ENCODE data around the gene ACBD3.
"Not testable (repeated sequence)": the region's sequence is repeated elsewhere in the genome, so short reads cannot be mapped to it uniquely, and the experiment has no call there.

Gene ACBD3

DNA sequence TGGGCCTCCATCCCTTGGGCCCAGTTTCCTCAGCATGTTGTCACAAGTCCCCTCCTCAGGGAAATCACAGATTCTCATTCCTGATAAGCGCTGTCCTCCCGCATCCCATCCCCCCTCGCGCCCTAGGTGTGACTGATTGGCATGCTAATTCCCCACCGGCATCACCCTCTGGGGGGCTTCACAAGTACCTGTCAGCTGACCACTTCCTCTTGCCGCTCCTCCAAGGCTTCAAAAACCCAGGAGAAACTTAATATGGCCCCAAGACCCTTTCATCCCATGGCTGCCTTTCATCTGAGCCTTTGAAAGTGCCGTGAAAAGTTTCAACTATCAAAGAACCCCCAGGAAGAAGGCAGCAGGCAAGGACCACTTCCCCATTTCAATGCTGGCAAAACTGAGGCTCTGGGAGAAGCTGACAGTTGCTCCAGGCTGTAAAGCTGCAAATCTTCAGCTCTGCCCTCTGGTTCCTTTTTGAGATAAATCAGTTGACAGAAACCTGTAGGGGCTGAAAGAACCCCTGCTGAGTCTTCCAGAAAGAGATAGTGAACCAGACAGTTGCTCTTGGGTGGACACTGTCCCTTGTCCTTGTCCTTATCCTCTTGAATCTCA lies 24.1 kb upstream of the ACBD3 start:
- WGBS (ENCODE audit: insufficient coverage) = 91% methylated on average over 7 of the region's 7 CpGs
- Histone ChIP-seq H3K4me3 (ENCODE audit: control insufficient read depth in 1 of 7, extremely low read depth in 1 of 7, insufficient read depth in 4 of 7, low read depth in 2 of 7, low read length in 6 of 7) (no peak overlapping the region), H3K36me3 (ENCODE audit: control insufficient read depth in 4 of 4, insufficient read depth in 4 of 4, low read length in 3 of 4) (no peaks in the 10 kb centered on the region), H3K4me1 (ENCODE audit: control extremely low read depth in 1 of 4, control insufficient read depth in 4 of 4, insufficient read depth in 4 of 4, low read length in 3 of 4) (no peaks in the 10 kb centered on the region), H3K27me3 (replicated peaks in 2 of 5; ENCODE audit: control insufficient read depth in 4 of 5, insufficient read depth in 5 of 5, low read length in 4 of 5) (no peaks in the 10 kb centered on the region), H3K27ac (ENCODE audit: insufficient read depth in 1 of 2, low read depth in 1 of 2, low read length in 2 of 2, poor library complexity in 1 of 2, severe bottlenecking in 2 of 2) (no peak overlapping the region), H3K9me3 (ENCODE audit: control extremely low read depth in 1 of 5, control insufficient read depth in 4 of 5, insufficient read depth in 2 of 5, low read depth in 1 of 5, low read length in 4 of 5) (no peaks in the 10 kb centered on the region)
- CTCF ChIA-PET = interaction anchor here (0.7 to 2.2 kb wide), 2 partner anchors 10 to 85 kb away, joined by 4 to 7 read pairs; no protein-coding TSS in a partner anchor
- POLR2A ChIA-PET = no interaction called here
- no peak for DNase-seq

DNA sequence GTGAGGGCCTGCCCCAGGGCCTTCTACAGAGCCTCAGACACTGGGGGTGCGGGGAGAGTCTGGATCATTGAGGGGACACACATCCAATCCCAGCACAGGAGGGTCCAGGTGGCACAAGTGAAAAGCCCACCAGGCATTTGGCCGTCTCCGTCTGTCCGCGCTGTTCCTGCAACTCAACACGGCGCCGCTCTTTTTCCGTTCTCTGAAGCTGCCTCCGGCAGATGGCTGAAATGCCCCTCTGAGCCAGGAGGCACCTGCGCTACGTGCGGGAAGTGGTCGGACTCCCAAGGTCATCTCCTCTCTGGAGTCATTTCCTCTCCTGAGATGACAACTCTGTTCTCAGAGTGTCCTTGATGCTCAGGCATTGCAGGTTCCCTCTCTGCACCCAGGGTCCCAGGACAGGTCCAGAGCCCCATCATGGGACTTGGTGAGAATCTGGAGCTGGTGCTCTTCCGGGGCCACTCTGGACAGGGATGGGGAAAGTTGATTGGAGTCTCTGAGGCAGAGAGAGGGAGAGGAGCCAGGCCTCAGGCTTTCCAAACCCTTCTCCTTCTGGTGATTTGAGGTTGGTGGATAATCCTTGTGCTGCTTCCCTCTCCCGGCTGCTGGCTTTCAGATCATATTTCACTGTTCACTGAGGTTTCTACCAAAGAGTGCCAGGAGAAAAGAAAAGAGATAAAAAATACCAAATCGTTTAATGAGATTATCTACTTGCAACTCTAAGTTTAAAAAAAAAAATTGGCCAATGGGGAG lies 22.9 kb upstream of the ACBD3 start:
- H3K36me3 ChIP-seq (ENCODE audit: control insufficient read depth in 4 of 4, insufficient read depth in 4 of 4, low read length in 3 of 4) = no peaks in the 10 kb centered on the region
- H3K9me3 ChIP-seq (ENCODE audit: control extremely low read depth in 1 of 5, control insufficient read depth in 4 of 5, insufficient read depth in 2 of 5, low read depth in 1 of 5, low read length in 4 of 5) = no peaks in the 10 kb centered on the region
- H3K27me3 ChIP-seq (replicated peaks in 2 of 5; ENCODE audit: control insufficient read depth in 4 of 5, insufficient read depth in 5 of 5, low read length in 4 of 5) = no peaks in the 10 kb centered on the region
- CTCF ChIA-PET = interaction anchor here (0.7 kb wide), 2 partner anchors 8 to 118 kb away, joined by 3 to 4 read pairs; no protein-coding TSS in a partner anchor
- H3K4me3 ChIP-seq (ENCODE audit: control insufficient read depth in 1 of 7, extremely low read depth in 1 of 7, insufficient read depth in 4 of 7, low read depth in 2 of 7, low read length in 6 of 7) = no peak overlapping the region
- DNase-seq = no peak
- H3K4me1 ChIP-seq (ENCODE audit: control extremely low read depth in 1 of 4, control insufficient read depth in 4 of 4, insufficient read depth in 4 of 4, low read length in 3 of 4) = no peaks in the 10 kb centered on the region
- POLR2A ChIA-PET = interaction anchor here (0.5 kb wide), 1 partner anchor 7 kb away, joined by 3 read pairs; no protein-coding TSS in a partner anchor
- 95% methylated on average over 15 of the region's 17 CpGs for WGBS (ENCODE audit: insufficient coverage)
- H3K27ac ChIP-seq (ENCODE audit: insufficient read depth in 1 of 2, low read depth in 1 of 2, low read length in 2 of 2, poor library complexity in 1 of 2, severe bottlenecking in 2 of 2) = no peak overlapping the region

DNA sequence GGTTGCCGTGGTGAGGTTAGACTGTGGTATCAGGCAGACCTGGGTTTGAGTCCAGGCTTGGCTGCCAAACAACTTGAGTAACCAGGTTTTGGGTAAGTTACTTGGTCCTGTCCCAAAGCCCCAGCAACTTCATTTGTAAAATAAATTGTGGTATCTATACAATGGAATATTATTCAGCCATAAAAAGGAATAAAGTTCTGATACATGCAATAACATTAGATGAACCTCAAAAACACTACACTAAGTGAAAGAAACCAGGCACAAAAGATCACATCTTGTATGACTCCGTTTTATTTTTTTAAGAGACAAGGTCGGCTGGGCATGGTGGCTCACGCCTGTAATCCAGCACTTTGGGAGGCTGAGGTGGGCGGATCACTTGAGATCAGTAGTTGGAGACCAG lies 20.5 kb upstream of the ACBD3 start:
- Histone ChIP-seq H3K27me3 (replicated peaks in 2 of 5; ENCODE audit: control insufficient read depth in 4 of 5, insufficient read depth in 5 of 5, low read length in 4 of 5) (no peaks in the 10 kb centered on the region), H3K4me3 (ENCODE audit: control insufficient read depth in 1 of 7, extremely low read depth in 1 of 7, insufficient read depth in 4 of 7, low read depth in 2 of 7, low read length in 6 of 7) (no peak overlapping the region), H3K27ac (ENCODE audit: insufficient read depth in 1 of 2, low read depth in 1 of 2, low read length in 2 of 2, poor library complexity in 1 of 2, severe bottlenecking in 2 of 2) (no peak overlapping the region), H3K36me3 (ENCODE audit: control insufficient read depth in 4 of 4, insufficient read depth in 4 of 4, low read length in 3 of 4) (no peaks in the 10 kb centered on the region), H3K9me3 (ENCODE audit: control extremely low read depth in 1 of 5, control insufficient read depth in 4 of 5, insufficient read depth in 2 of 5, low read depth in 1 of 5, low read length in 4 of 5) (no peaks in the 10 kb centered on the region), H3K4me1 (ENCODE audit: control extremely low read depth in 1 of 4, control insufficient read depth in 4 of 4, insufficient read depth in 4 of 4, low read length in 3 of 4) (no peaks in the 10 kb centered on the region)
- ChIA-PET CTCF (no interaction called here), POLR2A (no interaction called here)
- 99% methylated on average over 5 of the region's 5 CpGs for WGBS (ENCODE audit: insufficient coverage)
- DNase-seq = no peak

DNA sequence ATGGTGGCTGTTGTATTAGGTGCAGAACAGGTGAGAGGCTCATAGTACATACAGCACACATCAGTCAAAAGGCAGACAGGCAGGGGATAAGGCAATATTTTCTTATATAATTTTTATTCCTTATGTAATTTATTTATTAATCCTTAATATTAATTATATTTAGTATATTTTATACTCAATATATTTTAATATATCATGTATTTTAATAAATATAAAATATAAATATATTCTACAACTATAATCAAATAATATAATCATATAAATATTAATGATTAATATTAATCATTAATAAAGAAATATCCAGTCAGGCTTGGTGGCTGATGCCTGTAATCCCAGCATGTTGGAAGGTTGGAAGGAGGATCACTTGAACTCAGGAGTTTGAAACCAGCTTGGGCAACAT lies 17.7 kb upstream of the ACBD3 start:
- CTCF ChIA-PET = no interaction called here

DNA sequence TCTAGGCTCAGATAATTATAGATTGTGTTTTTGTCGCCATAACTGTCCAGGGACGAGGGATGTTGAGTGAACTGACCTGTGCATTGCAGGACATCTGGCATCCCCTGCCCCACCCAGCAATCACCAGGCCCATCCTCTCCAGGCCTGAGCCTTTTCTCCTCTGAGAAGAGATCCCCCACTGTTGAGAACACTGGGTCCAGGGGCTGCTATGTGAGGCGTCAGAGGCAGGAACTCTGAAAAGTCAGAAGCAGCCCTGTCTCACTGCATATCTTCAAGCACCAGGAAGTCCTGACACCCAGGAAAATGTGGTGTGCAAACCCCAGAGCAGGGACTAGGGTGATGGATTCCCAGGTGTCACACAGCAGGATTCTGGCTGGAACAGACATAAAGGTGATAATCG lies 17.1 kb upstream of the ACBD3 start:
- POLR2A ChIA-PET = no interaction called here
- CTCF ChIA-PET = no interaction called here
- Histone ChIP-seq H3K4me1 (ENCODE audit: control extremely low read depth in 1 of 4, control insufficient read depth in 4 of 4, insufficient read depth in 4 of 4, low read length in 3 of 4) (peaks cover 0 to 3% (median 0%) of the 10 kb centered on the region in 4 experiments), H3K27ac (ENCODE audit: insufficient read depth in 1 of 2, low read depth in 1 of 2, low read length in 2 of 2, poor library complexity in 1 of 2, severe bottlenecking in 2 of 2) (no peak overlapping the region), H3K36me3 (ENCODE audit: control insufficient read depth in 4 of 4, insufficient read depth in 4 of 4, low read length in 3 of 4) (no peaks in the 10 kb centered on the region), H3K27me3 (replicated peaks in 2 of 5; ENCODE audit: control insufficient read depth in 4 of 5, insufficient read depth in 5 of 5, low read length in 4 of 5) (no peaks in the 10 kb centered on the region), H3K4me3 (ENCODE audit: control insufficient read depth in 1 of 7, extremely low read depth in 1 of 7, insufficient read depth in 4 of 7, low read depth in 2 of 7, low read length in 6 of 7) (no peak overlapping the region), H3K9me3 (ENCODE audit: control extremely low read depth in 1 of 5, control insufficient read depth in 4 of 5, insufficient read depth in 2 of 5, low read depth in 1 of 5, low read length in 4 of 5) (no peaks in the 10 kb centered on the region)
- 94% methylated on average over 4 of the region's 4 CpGs for WGBS (ENCODE audit: insufficient coverage)
- no peak for DNase-seq

More for the DNA sequence above, 17.7 kb upstream of the ACBD3 start:
- no peaks in the 10 kb centered on the region for H3K27me3 ChIP-seq (replicated peaks in 2 of 5; ENCODE audit: control insufficient read depth in 4 of 5, insufficient read depth in 5 of 5, low read length in 4 of 5)
- no peak for DNase-seq
- peaks cover 0 to 3% (median 0%) of the 10 kb centered on the region in 4 experiments for H3K4me1 ChIP-seq (ENCODE audit: control extremely low read depth in 1 of 4, control insufficient read depth in 4 of 4, insufficient read depth in 4 of 4, low read length in 3 of 4)
- no peaks in the 10 kb centered on the region for H3K9me3 ChIP-seq (ENCODE audit: control extremely low read depth in 1 of 5, control insufficient read depth in 4 of 5, insufficient read depth in 2 of 5, low read depth in 1 of 5, low read length in 4 of 5)
- no peak overlapping the region for H3K4me3 ChIP-seq (ENCODE audit: control insufficient read depth in 1 of 7, extremely low read depth in 1 of 7, insufficient read depth in 4 of 7, low read depth in 2 of 7, low read length in 6 of 7)
- H3K36me3 ChIP-seq (ENCODE audit: control insufficient read depth in 4 of 4, insufficient read depth in 4 of 4, low read length in 3 of 4) = no peaks in the 10 kb centered on the region
- no peak overlapping the region for H3K27ac ChIP-seq (ENCODE audit: insufficient read depth in 1 of 2, low read depth in 1 of 2, low read length in 2 of 2, poor library complexity in 1 of 2, severe bottlenecking in 2 of 2)
- POLR2A ChIA-PET = no interaction called here

DNA sequence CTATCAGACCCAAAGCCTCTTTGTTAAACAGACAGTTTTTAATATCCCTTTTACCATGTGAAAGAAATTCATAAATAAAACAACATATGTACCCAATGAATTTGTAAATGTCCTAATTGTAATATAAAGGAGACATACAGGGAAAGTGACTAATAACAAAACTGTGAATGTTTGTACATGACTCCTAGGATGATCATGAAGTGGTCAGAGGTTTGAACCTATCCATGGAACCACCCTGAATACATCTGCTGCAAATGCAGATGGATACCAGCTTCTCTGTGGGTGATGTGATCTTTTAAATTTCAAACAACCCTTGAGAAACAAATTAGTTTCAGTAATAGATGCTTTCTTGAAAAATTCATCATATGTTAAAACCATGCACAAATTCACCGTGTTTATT lies 16.7 kb upstream of the ACBD3 start:
- ChIA-PET POLR2A (no interaction called here), CTCF (interaction anchor here (1.1 to 3.8 kb wide), 2 partner anchors 9 to 78 kb away, joined by 4 to 30 read pairs; no protein-coding TSS in a partner anchor)
- no peaks in the 10 kb centered on the region for H3K9me3 ChIP-seq (ENCODE audit: control extremely low read depth in 1 of 5, control insufficient read depth in 4 of 5, insufficient read depth in 2 of 5, low read depth in 1 of 5, low read length in 4 of 5)
- peaks cover 0 to 3% (median 0%) of the 10 kb centered on the region in 4 experiments for H3K4me1 ChIP-seq (ENCODE audit: control extremely low read depth in 1 of 4, control insufficient read depth in 4 of 4, insufficient read depth in 4 of 4, low read length in 3 of 4)
- H3K36me3 ChIP-seq (ENCODE audit: control insufficient read depth in 4 of 4, insufficient read depth in 4 of 4, low read length in 3 of 4) = no peaks in the 10 kb centered on the region
- no peak for DNase-seq
- H3K4me3 ChIP-seq (ENCODE audit: control insufficient read depth in 1 of 7, extremely low read depth in 1 of 7, insufficient read depth in 4 of 7, low read depth in 2 of 7, low read length in 6 of 7) = no peak overlapping the region
- no peak overlapping the region for H3K27ac ChIP-seq (ENCODE audit: insufficient read depth in 1 of 2, low read depth in 1 of 2, low read length in 2 of 2, poor library complexity in 1 of 2, severe bottlenecking in 2 of 2)
- no peaks in the 10 kb centered on the region for H3K27me3 ChIP-seq (replicated peaks in 2 of 5; ENCODE audit: control insufficient read depth in 4 of 5, insufficient read depth in 5 of 5, low read length in 4 of 5)
- no CpG with 5 or more reads among the region's 1 CpG for WGBS (ENCODE audit: insufficient coverage)

DNA sequence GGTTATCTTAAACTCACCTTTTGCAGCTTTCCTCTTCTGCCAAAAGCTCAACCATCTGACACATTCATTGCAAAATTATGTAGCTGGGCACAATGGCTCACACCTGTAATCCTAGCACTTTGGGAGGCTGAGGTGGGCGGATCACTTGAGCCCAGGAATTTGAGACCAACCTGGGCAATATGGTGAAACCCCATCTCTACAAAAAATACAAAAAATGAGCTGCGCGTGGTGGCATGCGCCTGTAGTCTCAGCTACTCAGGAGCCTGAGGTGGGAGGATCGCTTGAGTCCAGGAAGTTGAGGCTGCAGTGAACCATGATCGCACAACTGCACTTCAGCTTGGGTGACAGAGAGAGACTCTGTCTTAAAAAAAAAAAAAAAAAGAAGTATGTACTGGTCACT lies 16.1 kb upstream of the ACBD3 start:
- DNase-seq, POLR2A ChIA-PET: not testable (repeated sequence)

More for the DNA sequence above, 16.1 kb upstream of the ACBD3 start:
- CTCF ChIA-PET = interaction anchor here (1.0 to 3.8 kb wide), 7 partner anchors 9 to 346 kb away, joined by 3 to 30 read pairs (median 4); partner anchors contain the start of gene STUM
- H3K4me3 ChIP-seq (ENCODE audit: control insufficient read depth in 1 of 7, extremely low read depth in 1 of 7, insufficient read depth in 4 of 7, low read depth in 2 of 7, low read length in 6 of 7); H3K4me1 ChIP-seq (ENCODE audit: control extremely low read depth in 1 of 4, control insufficient read depth in 4 of 4, insufficient read depth in 4 of 4, low read length in 3 of 4); H3K9me3 ChIP-seq (ENCODE audit: control extremely low read depth in 1 of 5, control insufficient read depth in 4 of 5, insufficient read depth in 2 of 5, low read depth in 1 of 5, low read length in 4 of 5); H3K36me3 ChIP-seq (ENCODE audit: control insufficient read depth in 4 of 4, insufficient read depth in 4 of 4, low read length in 3 of 4); H3K27ac ChIP-seq (ENCODE audit: insufficient read depth in 1 of 2, low read depth in 1 of 2, low read length in 2 of 2, poor library complexity in 1 of 2, severe bottlenecking in 2 of 2); H3K27me3 ChIP-seq (replicated peaks in 2 of 5; ENCODE audit: control insufficient read depth in 4 of 5, insufficient read depth in 5 of 5, low read length in 4 of 5): not testable (repeated sequence)
- 98% methylated on average over 5 of the region's 6 CpGs for WGBS (ENCODE audit: insufficient coverage)

Measured in common myeloid progenitor, CD34-positive (primary cell).